Measurements from ENCODE around the gene AGPAT2.
A peak's percentile ranks its signal among the peaks of the same experiment; 100 is the strongest.
"Not testable (repeated sequence)": the region's sequence is repeated elsewhere in the genome, so short reads cannot be mapped to it uniquely, and the experiment has no call there.

The AGPAT2 gene

DNA sequence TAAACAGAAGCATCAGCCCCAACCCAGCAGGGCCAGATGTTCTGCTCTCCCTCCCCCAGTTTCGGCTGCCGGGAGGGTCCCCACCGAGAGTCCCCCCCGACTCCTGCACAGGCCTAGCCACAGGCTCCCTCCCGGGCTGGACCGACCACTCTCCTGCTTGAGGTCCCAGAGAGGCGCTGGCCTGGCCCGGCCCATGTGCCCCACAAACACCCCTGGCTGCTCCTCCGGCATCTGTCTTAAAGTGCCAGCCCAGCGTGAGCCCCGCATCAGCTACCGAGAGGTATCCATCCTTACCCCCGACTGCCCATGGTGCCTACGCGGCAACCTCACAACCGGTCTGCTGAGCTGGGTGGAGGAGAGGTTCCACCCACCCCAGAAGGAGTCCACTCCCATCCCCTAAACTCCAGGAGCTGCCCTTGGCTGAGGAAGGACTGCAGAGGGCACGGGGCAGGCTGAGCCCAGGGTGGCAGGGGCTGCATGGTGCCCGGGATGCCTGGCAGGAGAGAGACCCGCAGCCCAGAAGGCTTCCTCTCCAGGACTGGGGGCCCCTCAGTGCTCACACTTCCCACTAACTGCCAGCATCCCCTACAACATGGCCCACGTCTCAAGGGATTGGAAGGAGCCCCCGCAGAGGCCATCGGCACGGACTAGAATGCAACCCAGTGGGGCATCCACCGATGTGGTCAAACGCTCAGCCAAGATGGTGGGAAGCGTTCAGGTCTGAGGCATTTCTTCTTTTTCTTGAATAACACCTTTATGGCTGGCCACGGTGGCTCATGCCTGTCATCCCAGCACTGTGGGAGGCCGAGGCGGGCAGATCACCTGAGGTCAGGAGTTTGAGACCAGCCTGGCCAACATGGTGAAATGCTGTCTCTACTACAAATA is 40.2 kb downstream of the AGPAT2 start:
- no peak for DNase-seq (ENCODE audit: low read depth in 2 of 2)

DNA sequence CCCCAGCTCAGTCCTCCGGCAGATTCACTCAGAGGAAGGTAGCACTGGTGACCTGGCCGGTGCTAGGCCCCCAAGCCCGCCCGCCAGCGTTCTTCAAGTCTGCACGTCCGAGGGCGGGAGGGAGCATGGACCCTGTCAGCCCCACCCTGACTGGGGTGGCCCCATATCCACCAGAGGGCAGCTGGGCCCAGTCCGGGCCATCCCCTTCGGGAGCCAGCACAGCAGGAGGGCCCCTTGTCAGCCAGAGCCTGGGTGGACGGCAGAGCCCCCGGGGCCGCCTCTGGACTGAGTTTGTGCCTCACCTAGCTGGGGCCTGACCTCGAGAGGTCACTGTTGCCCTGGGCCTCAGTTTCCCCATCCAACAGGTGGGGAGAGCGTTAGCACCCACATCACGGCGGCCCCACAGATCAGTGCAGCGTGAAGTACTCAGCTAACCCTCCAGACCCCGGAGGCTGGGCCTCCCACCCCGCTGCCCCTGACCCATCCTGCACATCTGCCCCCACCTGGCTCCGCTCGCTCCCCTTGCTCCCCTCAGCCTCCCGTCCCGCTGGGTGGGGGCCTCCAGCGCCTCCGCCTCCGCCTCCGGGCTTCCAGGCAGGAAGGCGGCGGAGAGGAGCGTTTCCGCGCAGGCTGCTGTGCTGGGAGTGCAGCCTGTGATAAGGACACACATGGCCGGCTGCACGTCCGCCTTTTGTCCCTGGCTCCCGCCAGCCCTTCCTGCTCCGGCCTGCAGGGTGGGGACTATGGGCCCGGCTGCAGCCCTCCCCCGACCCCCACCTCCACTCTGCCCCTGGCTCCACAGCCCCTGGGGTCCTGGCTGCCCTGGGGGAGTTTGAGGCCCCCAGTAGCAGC is 41.1 kb downstream of the AGPAT2 start:
- no peak for DNase-seq (ENCODE audit: low read depth in 2 of 2)

DNA sequence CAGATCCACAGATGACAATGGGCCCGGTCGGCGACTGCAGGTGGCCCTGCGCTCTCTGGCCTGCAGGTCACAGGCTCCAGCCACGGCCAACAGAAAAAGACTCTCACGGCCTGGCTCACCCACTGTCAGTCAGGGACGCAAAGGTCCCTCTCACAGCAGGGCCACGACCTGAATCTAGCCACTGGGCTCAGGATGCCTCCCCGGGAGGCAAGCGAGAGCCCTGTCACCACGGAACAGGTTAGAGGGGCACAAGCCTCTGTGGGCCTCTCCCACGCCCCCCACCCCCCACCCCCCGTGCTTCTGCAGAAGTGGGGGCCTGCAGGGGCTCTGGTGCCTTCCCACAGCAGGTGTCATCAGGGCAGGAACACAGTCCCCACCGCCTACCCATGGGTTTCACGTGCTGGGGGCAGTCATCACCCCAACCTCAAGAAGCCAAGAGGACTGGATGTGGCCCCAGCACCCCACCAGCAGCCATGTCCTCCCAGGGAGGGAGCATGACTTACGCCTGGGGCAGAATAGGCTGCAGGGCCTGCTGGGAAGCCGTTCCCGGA is 41.8 kb downstream of the AGPAT2 start:
- DNase-seq (ENCODE audit: low read depth in 2 of 2) = no peak

DNA sequence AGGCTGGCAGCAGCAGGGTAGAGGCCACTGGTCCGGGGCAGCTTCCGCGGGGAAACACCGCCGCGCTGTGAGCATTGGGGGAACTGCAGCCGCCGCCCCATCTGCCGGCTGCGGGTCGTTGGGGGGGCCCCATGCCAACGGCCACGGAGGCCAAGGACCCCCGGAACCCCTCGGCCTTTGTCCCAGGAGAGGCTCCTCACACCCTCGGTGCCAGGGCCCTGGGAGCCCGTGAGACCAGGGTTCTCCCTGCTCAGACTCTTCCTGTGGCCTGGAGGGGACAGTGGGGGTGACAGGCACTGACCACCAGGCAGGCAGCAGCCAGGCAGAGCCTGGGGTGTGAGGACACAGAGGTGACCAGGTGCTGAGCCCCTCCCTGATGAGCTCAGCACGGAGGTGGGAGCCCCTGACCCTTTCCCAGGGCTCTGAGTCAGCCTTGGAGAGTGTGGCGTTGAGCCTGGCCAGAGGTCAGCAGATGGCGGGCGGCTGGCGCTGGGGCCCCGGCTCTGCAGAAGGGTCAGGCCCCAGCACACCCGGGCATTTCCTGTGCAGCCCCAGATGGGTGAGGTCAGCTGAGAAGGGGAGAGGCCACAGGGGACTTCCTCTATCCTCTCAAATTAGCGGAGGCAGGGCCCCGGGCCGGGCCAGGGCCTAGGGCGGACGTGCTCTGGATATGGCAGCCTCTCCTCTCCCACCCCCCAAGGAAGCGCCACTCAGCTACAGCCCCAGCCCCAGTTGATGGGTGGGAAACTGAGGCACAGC is 42.5 kb downstream of the AGPAT2 start:
- DNase-seq (ENCODE audit: low read depth in 2 of 2) = peak; percentile 34 to 37

DNA sequence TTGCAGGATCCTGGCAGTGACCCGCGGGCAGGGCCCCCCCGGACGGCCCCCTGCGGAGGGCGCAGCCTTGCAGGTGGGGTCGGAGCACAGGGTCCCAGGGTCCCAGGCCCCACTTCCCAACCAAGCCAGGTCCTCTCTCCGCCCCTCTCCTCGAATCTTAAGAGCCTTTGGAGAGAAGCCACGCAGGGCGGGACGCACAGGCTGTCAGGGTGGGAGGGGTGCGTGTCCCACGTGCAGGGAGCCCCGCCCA is 43.0 kb downstream of the AGPAT2 start:
- DNase-seq (ENCODE audit: low read depth in 2 of 2) = no peak

DNA sequence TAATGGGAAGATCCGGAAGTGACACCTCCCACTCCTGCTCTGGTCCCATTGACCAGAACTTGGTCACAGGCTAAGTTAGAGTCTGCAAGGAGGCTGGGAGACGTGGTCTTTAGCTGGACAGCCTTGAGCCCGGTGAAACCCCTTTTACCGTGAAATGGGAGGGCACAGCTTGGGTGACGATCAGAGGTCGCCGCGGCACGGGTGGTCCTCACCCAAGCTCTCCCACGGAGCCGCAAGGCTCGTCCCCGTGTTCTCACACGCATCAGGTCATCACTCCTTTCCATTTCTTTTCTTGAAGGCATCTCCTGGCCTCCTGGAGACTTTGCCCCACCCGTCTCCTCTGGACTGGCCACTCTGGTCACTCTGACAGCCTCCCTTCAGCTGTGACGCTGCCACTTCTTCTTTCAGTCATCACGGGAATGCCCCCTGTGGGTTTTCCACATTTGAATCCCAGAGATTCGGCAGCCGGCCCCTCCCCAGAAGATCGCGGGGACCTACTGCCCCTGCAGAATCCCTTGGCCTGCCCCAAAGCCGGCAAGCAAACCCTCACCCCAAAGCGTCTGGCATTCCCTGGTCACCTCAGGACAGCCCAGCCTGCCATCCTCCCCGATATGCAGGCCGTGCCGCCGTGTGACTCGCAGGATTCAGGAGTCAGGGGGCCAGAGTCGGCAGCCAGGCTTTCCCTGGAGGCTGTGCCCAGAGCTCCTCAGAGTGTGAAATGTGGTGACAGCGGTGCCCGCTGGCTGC is 43.5 kb downstream of the AGPAT2 start:
- DNase-seq (ENCODE audit: low read depth in 2 of 2) = no peak

DNA sequence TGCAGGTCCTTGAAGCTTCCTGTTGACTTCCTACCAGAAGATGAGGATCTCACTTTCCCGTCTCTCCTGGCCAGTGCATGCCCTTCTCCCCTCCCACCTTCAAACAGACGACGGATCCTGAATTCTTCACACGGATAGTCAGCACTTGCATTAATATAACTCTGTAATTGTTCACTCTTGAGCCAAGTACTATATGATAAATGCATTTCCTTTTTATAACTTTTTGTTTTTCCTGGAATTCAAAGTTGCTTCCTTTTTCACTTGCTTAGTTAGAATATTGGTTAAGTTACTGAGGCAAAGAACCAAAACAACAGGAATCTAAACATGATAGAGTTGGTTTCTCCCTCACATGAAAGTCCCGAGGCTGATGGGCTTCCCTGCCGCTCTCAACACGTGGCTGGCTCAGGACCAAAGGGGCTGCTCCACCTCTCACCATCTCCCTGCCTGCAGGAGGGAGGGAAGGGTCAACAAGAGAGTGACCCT is 44.8 kb downstream of the AGPAT2 start:
- no peak for DNase-seq (ENCODE audit: low read depth in 2 of 2)

DNA sequence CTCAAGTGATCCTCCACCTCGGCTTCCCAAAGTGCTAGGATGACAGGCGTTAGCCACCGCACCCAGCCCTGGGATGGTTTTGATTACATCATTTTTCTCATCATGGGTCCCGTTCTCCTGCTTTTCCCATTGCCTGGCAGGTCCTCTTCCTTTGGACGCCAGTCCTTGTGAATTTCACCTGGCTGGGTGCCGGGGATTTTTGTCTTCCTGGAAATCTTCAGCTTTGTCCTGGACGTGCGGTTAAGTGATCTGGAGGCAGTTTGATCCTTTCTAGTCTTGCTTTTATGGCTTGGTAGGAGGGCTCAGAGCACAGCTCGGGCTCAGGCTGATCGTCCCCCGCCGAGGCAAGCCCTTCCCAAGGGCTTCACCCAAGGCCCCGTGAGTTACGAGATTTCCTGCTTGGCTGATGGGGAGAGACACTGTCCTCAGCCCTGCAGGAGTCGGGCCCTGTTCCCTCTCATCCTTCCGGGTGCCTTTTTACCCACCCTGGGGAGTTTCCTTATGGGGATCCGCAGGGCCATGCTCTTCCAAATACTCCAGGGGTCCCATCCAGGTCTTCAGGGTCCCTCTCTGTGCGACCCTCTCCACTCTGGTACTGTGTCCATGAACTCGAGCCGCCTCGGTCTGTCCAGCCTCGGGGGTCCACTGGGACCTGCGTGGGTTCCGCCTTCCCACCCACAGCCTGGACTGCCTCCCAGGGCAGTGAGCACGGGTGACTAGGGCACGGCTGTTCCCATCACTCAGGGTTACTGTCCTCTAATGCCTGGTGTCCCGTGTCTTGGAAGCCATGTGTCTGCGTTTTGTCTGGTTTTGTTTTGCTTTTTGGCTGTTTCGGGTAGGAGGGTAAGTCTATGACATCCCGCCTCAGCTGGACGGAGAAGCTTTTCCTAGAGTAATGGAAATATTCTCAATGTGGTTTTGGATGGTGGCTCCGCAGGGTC is 46.8 kb downstream of the AGPAT2 start:
- no peak for DNase-seq (ENCODE audit: low read depth in 2 of 2)

DNA sequence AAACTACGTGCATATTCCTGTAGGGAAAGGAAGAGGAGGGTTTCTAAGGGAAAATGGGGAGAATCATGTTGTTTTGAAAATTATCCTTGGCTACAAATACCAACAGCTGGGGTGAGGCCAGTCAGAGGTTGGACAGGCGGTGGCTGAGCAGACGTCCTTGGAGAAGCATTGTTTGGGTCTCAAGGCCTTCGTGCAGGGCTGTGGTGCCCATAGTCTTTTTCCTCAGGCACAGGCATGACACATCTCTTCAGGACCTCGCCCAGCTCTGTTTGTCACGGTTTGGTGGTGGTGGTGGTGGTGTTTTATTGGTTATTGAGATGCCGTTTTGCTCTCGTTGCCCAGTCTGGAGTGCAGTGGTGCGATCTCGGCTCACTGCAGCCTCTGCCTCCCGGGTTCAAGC is 52.4 kb downstream of the AGPAT2 start:
- no peak for DNase-seq (ENCODE audit: low read depth in 2 of 2)

DNA sequence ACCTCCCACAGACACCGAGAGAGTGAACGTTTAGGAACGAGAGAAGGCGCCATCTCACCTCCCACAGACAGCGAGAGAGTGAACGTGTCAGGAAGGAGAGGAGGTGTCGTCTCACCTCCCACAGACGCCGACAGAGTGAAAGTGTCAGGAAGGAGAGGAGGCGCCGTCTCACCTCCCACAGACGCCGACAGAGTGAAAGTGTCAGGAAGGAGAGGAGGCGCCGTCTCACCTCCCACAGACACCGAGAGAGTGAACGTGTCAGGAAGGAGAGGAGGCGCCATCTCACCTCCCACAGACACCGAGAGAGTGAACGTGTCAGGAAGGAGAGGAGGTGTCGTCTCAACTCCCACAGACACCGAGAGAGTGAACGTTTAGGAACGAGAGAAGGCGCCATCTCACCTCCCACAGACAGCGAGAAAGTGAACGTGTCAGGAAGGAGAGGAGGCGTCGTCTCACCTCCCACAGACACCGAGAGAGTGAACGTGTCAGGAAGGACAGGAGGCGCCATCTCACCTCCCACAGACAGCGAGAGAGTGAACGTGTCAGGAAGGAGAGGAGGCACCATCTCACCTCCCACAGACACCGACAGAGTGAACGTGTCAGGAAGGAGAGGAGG is 54.7 kb downstream of the AGPAT2 start:
- DNase-seq (ENCODE audit: low read depth in 2 of 2) = not testable (repeated sequence)

DNA sequence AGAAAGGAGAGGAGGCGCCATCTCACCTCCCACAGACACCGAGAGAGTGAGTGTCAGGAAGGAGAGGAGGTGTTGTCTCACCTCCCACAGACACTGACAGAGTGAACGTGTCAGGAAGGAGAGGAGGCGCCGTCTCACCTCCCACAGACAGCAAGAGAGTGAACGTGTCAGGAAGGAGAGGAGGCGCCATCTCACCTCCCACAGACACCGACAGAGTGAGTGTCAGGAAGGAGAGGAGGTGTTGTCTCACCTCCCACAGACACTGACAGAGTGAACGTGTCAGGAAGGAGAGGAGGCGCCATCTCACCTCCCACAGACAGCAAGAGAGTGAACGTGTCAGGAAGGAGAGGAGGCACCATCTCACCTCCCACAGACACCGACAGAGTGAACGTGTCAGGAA is 55.2 kb downstream of the AGPAT2 start:
- not testable (repeated sequence) for DNase-seq (ENCODE audit: low read depth in 2 of 2)

DNA sequence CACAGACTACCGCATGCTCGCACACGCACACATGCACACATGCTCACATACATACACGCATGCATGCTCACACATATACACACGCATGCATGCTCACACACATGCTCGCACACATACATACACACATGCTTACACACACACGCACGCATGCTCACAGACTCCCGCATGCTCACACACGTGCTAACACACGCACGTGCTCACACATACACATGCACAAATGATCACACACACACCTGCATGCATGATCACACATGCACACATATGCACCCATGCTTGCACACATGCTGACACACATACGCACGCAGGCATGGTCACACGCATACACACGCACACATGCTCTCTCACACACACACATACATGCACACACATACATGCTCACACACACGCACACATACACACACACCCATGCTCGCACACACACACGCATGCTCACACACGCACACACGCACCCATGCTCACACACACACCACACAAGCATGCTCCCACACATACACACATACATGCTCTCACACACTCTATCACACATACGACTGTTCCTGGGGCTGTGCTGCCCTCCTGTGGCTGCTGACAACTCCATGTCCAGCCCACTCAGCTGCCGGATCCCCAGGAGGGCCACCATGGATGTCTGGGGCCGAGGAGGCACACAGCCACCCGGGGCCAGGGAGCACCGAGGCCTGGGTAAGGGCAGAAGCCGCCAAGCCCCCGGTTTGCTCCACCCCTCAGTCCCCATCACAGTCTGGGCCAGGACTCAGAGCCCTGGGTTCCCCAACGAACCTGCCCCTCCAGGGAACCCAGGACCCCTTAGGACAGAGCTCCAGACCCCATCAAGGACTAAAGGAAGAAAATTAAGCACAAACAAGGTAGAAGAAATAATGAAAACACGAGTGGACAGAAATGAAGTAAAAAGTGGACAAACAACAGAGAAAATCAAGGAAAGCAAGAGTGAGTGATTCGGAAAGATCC is 55.9 kb downstream of the AGPAT2 start:
- peak; percentile 64 for DNase-seq (ENCODE audit: low read depth in 2 of 2)

DNA sequence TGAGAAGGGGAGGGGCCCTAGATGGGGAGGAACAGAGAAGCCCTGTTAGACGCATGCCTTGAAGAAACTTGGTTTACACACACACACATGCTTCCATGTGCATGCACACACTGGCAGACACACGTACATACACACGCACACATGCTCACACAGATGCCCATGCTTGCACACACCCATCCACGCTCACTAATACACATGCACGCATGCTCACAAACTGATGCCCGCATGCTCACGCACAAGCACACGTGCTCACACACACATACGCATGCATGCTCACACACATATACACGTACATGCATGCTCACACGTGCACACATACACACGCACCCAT is 56.6 kb downstream of the AGPAT2 start:
- no peak for DNase-seq (ENCODE audit: low read depth in 2 of 2)

DNA sequence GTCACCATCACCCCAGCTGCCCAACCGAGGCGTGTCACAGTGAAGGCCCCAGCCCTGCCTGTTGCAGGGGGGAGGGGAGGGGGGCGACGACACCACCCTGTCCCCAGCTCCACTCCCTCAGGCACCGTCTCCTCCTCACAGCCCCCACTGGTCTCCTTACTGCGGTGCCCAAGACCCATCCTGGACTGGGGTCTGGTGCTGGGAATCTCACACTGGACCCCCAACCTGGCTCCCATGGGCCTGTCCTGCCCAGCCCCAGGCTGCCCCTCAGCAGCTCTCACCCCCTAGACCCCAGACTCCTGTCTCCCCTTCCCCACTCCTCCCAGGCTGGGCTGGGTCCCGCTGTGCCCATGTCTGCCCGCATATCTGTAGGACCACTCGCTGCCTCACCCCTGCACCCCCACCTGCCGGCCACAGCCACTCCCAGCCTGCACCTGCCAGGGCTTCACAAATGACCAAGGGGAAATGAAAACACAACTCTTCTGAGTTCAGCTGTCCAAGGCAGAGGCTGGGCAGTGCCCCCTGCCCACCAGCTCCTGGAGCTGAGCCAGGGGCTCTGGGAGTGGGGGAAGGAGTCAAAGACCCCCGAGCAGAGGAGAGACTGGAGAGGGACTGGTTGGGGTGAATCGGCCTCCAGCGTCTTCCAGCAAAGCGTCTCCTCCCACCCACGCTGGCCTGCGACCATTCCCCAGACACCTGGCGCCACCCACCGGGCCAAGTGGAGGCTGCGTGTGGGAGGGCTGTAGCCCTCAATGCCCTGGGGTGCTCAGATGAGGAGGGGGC is 57.2 kb downstream of the AGPAT2 start:
- peak; percentile 13 to 34 for DNase-seq (ENCODE audit: low read depth in 2 of 2)

DNA sequence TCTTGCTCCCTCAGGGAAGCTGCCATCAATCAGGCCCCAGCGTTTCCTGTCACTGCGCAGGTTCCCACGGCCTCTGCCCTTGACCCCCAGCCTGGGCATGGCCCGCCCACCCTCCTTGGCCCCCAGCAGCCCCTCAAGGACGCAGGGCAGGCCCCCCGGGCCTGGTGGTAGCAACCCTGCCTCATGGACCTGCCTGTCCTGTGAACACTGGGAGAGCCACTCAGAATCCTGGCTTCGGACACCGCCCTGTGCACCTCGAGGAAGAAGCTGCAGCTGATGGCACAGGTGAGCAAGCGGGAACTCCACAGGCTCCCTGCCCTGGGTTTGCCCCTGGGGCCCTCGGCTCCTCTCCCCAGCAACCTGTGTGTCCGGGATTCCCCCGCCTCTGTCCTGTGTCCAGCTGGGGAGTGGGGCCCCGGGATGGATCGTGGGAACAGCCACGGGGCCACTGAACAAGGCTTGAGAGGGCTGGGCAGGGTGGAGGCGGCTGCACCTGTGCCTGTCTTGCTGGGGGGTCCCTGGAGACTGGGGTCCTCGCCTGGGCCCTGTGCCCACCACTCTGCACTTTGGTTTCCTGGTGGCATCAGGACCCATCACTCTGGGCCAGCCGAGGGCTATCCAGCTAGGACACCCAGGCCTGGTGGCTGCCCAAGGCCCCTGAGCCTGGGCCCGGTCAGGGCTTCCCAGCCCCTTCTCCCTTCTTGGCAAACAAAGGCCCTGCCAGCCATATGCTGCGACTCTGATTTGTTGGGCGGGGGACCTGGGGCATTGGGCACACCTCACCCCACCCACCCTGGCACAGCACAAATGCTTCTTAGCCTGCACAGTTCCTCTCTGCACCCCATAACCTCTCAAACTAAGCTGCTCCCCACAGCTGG is 58.0 kb downstream of the AGPAT2 start:
- no peak for DNase-seq (ENCODE audit: low read depth in 2 of 2)

DNA sequence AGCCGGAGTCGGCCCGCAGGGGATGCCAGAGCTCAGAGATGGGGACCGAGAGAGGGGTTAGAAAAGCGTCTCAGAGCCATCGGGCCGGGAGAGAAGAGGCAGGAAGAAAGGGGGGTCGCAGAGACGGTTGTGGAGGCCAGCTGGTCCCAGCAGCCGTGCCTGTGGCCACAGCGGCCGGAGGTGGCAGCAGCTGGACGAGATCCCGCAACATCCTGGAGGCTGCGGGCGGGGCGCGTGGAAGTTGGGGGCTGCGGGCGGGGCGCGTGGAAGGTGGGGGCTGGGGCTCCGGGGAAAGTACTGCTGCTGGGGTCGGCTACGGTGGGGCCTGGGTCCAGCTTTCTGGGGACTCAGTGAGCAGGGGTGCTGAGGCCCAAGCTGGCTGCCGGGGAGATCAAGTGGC is 59.0 kb downstream of the AGPAT2 start:
- DNase-seq (ENCODE audit: low read depth in 2 of 2) = no peak

DNA sequence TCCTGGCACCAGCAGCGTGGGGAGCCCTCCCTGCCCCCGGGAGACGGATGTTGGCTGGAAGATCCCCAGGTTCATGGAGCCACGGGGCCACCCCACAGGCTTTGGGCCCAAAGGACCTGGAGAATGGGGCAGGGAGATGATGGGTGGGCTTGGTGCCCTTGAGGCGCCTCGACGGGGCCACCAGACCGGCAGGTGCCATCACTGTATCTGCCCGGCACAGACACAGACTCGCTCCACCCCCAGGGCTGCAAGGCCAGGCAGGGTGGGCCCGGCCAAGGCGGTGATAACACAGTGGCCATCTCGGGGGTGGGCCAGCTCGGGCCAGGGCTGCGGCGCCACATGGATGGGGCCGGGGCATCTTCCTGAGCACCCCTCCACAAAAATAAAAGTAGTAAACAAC is 59.6 kb downstream of the AGPAT2 start:
- DNase-seq (ENCODE audit: low read depth in 2 of 2) = no peak

Measured in stimulated activated CD8-positive, alpha-beta memory T cell treated with anti-CD3 and anti-CD28 coated beads, Interleukin-7, amount 100 ng/mL, for 1 hour (primary cell).